ENCODE data around the gene SVOP.
"Not testable (repeated sequence)": the region's sequence is repeated elsewhere in the genome, so short reads cannot be mapped to it uniquely, and the experiment has no call there.

Gene SVOP

DNA sequence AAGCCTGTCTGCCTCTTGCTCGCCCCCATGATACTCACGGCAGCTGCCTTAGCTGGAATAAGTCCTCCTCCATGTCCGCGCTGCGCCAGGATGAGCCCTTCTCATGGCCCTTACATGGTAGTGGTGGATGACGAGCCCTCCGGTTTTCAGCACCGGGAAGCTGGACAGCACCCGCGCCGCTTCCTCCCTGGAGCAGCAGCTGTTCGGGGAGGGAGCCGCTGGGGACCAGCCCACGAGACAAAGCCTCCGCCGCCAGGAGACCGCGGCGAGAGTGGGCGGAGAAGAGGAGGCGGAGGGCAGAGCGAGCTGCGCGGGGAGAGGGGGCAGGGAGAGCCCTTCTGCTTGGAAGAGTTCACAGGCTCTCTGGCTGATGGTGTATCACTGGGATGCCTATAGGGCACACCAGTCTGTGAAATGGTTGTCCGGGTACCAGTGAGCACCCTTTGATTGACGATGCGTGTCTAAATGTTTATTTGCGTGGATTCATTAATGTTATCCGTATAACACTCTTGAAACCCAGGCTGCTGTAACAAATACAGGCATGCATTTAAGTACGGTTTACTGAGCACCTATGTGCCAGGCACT lies at the start of gene SVOP:
Gene SVOP (minus strand): TSS at position 273 of the 585 bp plus-strand sequence. CDS start 200 bp downstream, at position 73.
- peak; percentile 77 for DNase-seq

DNA sequence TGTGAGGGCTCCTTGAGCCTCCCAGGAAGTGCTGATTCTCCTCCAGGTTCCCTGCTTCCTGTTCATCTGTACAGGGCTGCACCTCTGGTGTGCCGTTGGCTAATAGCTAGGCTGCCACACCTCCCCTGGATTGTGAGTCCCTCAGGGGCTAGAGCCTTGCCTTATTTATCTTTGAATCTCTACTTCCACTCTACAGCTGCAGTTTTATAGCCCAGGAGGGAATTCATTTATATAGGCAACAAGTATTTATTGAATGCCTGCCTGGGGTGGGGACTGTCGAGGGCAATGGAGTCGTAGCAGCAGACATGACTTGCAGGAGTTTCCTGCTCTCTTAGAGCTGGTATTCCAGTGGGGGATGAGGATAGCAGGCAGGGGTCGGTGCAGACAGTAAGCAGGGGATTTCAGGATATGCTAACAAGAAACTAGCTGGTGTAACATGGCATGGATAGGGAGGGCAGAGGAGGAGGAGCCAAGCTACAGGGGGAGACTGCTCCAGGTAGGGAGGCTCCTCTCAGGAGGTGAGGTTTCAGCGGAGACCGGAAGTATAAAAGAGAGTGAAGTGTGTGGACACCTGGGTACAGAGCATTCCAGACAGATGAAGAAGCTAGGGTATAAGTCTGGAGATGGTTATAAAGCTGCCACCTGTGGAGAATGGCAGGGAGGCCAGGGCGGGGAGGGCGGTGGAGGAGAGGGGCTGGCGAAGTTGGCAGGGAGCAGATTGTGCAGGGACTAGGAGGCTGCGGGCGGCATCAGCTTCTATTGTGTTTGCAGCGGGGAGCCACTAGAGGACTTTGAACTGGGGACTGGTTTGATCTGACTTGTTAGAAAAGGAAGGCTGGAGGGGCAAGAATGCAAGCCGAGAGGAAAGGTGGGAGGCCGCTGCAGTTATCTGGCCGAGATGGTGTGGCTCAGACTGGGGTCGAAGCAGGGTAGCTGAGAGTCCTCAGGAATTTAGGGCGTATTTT lies 48.7 kb upstream of the SVOP start:
- DNase-seq: no peak

DNA sequence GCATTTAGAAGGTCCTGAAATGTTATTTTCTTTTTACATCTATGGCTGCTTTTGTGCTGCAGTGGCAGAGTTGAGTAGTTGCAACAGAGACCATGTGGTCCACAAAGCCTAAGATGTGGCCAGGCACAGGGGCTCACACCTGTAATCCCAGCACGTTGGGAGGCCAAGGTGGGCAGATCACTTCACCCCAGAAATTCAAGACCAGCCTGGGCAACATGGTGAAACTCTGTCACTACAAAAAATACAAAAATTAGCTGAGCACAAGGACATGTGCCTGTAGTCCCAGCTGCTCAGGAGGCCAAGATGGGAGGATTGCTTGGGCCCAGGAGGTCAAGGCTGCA lies 45.0 kb upstream of the SVOP start:
- no peak for DNase-seq

- DNase-seq: no peak
Measured at GRCh38 chr12:109065154-109065852, 44.4 kb upstream of the SVOP start.

DNA sequence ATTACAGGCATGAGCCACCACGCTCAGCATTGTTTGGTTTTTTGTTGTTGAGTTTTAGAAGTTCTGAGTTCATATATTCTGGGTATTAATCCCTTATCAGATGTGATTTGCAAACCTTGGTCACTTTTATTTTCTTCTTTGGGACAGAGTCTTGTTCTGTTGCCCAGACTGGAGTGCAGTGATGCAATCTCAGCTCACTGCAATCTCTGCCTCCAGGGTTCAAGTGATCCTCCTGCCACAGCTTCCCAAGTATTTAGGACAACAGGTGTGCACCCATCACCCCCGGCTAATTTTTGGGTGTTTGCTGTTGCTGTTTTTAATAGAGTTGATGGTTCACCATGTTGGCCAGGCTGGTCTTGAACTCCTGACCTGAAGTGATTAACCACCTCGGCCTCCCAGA lies 43.3 kb upstream of the SVOP start:
- DNase-seq: no peak

DNA sequence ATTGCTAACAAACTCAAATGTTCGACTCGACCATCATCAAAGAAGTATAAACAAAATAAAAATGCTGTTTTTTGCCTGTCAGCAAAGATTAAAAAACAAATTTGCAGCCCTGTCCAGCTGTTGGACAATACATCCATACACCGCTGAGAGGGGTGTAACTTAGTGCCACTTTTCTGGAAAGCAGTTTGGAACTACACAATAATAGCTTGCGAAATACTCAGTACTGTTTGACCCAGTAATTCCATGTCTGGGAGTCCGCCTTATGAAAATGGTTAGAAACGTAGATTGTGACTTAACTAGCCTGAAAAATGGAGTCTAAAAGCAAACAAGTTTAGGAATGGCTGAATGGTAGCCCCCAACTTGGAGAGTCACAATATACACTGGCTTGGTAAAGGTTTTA lies 37.9 kb upstream of the SVOP start:
- no peak for DNase-seq

DNA sequence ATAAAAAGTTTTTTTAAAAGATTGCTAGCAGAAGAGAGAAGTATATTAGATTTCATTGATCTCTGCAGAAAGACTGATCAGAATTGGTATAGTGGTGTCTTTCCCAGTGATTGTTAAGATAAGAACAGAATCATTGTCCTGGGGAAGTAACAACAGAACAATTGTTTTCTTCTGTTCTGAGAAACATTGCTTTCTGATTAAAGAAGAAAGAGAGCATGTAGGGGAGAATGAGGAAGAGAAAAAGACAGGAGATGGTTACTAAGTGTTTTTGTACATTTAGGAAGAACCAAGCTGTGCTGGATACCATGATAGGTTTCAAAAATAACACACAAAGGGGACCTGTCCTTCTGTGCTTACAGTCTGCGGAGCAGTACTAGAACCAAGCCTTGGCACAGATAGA lies 36.5 kb upstream of the SVOP start:
- DNase-seq: no peak

GRCh38 chr12:109056891-109057290 lies 36.0 kb upstream of the SVOP start:
- no peak for DNase-seq

- DNase-seq: no peak
Measured at GRCh38 chr12:109054520-109054919, 33.7 kb upstream of the SVOP start.

- DNase-seq: not testable (repeated sequence)
Measured at GRCh38 chr12:109054124-109054513, 33.3 kb upstream of the SVOP start.

GRCh38 chr12:109053382-109054123 lies 32.7 kb upstream of the SVOP start:
- DNase-seq: no peak

- peak; percentile 88 for DNase-seq
Measured at GRCh38 chr12:109052414-109053323, 31.8 kb upstream of the SVOP start, which contains the start of gene USP30. Gene USP30 (plus strand): TSS chr12:109052576. CDS start chr12:109052679, 103 bp downstream.

DNA sequence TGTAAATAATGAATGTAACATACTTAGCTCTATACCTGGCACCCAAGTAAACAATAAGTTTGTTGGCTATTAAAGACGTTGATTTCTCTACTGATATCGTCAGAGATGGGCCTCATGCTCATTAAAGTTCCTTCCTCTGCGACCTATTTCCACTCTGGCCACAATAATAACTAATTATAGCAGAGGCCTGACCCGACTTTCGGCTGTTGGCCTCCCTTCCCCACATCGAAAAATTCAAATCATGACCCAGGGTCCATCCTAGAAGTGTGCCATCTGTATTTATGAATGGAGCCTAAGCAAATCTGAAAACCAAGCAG lies 31.2 kb upstream of the SVOP start:
- DNase-seq: no peak

- not testable (repeated sequence) for DNase-seq
Measured at GRCh38 chr12:109049794-109050193, 28.9 kb upstream of the SVOP start.

- not testable (repeated sequence) for DNase-seq
Measured at GRCh38 chr12:109048706-109049105, 27.8 kb upstream of the SVOP start.

GRCh38 chr12:109047081-109047805 lies 26.4 kb upstream of the SVOP start:
- no peak for DNase-seq

DNA sequence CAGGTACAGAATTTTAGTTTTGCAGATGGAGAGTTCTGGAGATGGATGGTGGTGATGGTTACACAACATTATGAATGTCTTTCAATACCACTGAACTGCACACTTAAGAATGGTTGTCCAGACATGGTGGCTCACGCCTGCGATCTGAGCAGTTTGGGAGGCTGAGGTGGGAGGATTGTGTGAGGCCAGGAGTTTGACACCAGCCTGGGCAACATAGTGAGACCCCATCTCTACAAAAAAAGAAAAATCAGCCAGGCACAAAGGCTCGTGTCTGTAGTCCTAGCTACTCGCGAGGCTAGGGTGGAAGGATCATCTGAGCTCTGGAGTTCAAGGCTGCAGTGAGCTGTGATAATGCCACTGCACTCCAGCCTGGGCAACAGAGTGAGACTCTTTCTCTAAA lies 23.4 kb upstream of the SVOP start:
- DNase-seq: no peak

DNA sequence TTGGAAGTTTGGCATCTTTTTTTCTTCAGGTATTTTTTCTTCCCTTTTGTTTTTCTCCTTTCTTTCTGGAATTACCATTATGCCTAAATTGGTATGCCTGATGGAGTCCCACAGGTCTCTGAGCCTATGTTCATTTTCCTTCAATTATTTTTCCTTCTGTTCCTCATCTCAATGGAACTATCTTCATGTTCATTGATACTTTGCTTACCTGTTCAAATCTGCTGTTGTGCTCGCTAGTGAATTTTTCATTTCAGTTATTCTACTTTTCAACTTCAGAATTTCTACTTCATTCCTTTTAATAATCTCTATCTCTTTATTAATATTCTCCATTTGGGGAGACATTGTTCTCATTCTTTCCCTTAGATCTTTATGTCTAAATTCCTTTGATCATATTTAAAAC lies 16.1 kb upstream of the SVOP start:
- DNase-seq: no peak

DNA sequence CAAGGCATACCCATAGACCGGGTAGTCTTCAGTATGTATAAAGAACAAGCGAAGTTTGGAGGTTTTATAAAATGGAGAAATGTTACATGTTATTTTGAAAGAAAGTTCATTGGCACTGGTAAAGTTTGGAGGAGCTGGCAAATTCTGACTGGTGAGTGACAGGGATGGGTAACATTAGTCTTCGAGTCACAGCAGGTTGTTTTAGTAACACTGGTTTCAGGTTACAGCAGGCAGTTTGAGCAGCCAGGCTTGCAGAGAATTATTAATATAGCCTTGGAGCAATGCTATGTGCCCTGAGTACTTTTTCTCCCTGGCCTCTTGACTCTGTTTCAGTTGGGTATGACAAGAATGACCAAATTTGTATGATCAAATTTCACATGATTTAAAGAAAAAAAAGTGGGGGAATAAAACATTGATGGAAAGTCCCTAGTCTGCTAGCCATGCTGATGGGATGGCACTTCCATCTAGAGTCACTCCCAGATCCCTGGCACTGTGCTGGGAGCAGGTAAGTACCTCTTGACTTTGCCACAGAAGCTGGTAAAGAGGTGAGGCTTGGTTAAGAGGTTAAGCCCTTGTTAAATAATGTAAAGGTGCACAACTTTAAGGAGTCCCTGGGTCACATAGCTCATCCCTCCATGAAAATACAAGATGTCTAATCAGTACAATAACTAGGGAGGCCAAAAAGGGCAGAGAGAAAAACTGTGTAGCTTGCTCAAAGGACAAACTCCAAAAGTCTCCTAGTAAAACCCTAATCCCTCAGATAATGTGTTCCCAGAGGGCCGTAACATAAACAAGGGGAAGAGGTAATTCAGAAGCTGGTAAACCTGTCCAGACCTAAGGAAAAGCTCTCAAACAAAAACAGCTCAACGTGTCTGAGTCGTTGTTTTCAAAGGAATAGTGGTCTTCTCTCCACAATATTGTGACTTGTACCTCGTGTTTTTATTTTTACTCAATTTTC lies 12.7 kb upstream of the SVOP start:
- no peak for DNase-seq

GRCh38 chr12:109029411-109029810 lies 8.5 kb upstream of the SVOP start:
- no peak for DNase-seq
